ENCODE measurements around the gene BANP. TPM values are rescaled to one million over a fixed set of nuclear protein-coding genes. Genes with fewer than 3 reads are reported as not detected.
A peak's percentile ranks its signal among the peaks of the same experiment; 100 is the strongest.
"Not testable (repeated sequence)": the region's sequence is repeated elsewhere in the genome, so short reads cannot be mapped to it uniquely, and the experiment has no call there.

The BANP gene
- total RNA-seq, 1 experiment from 2014 or later = 17.3 TPM

DNA sequence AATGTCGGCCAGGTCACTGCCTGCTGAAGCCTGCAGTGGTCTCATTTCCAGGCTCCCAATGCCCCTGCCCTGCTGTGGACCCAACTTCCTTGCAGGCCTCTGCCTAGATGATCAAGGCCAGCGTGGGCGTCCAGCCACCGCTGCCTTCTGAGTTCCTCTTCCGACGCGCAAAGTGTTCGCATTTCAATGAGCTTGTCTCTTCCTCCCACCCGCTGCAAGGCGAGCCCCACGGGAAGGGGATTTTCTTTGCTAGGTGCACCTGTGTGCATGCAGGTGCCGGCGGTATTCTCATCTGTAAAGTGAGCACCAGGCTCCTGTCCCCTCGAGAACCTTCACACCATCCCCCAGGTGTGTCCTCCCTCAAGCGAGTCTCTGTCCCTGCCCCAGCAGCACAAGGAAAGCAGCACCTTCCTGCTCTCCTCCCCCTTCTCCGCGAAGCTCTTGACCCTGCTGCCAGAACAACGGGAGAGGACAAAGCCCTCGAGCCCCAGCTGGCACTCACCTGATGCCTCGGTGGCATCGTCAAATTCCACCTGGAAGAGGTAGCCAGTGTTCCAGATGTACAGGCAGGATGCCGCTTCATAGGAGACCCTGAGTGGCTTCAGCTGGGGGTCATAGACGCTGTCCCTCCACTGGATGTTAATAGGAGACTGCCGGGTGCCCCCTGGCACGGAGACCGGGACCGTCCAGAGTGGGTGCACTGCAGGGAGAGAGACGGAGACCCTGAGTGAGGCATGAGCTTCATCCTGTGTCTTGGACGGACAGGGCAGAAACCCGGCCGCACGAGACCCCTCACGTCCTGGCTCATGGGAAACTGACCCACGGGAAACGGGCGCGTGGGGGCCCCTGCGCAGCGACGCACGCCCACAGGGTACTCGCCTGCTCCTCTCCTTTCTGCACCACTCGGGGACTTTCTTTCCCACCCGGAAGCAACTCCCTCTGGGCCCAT is 24.7 kb upstream of the BANP start:
- no peak for DNase-seq (ENCODE audit: low read depth)

- DNase-seq (ENCODE audit: low read depth) = no peak
Observed at GRCh38 chr16:87927195-87927562, 24.1 kb upstream of the BANP start.

DNA sequence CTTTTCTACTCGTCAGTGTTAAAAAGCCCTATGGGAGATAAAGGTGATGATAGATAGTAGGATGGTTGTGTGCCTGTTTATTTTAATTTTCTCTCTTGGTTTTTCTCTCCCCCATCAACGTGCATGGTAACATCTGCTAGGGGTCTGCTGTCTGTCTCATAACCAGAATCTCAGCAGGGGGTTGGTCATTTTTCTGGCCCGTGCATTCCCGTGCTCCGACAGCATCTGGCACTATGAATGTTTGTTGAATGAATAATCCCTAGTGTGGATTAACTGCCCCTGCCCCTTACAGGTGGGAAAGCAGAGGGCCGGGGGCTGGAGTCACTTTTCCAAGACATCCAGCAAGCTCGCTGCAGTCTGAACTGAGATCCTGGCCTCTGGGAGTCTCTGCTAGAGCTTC is 21.2 kb upstream of the BANP start:
- no peak for DNase-seq (ENCODE audit: low read depth)

GRCh38 chr16:87930456-87930855 is 20.8 kb upstream of the BANP start:
- DNase-seq (ENCODE audit: low read depth) = no peak

DNA sequence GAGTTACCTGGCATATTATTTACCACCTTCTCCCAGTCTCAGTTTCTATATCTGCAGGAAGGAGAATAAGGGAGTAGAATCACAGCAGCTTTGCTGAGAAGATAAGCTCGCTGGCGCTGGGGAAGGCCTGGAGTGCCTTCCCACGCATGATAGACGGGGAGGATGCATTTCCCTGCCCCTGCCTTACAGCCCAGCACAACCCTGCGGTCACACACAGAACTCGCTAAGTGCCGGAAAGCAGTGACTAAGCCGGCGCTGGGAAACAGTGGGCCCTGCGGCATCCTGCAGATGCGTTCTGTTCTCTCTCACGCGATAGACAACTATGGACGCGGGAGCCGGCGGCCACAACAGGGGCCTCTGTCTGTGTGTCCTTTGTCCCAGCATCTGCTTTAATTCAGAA is 19.7 kb upstream of the BANP start:
- peak; percentile 77 for DNase-seq (ENCODE audit: low read depth)

GRCh38 chr16:87932475-87933139 is 18.6 kb upstream of the BANP start:
- DNase-seq (ENCODE audit: low read depth) = not testable (repeated sequence)

GRCh38 chr16:87933140-87933495 is 18.1 kb upstream of the BANP start:
- DNase-seq (ENCODE audit: low read depth) = no peak

DNA sequence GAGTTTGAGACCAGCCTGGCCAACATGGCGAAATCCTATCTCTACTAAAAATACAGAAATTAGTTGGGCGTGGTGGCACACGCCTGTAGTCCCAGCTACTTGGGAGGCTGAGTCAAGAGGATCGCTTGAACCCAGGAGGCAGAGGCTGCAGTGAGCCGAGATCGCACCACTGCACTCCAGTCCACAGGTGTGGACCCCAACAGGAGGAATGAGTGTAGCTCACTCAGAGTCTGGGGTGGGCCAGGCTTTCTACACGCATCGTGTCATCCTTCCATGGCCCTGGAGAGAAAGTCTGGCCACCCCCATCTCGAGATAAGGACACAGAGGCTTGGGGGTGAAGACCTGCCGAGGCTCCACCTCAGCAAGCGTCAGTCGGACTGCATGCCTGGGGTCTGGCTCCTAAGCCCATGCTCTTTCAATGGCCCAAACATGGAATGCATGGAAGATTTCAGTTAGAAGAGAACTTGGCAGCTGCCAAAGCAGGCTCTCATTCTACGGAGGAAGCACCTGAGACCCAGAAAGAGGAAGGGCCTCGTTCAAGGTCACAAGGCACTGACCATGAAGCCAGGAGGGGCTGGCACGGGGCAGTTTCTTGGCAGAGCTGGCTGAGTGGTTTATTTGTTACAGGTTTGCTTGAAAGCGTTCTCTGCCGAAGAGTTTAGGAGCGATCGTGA is 16.3 kb upstream of the BANP start:
- DNase-seq (ENCODE audit: low read depth) = not testable (repeated sequence)

DNA sequence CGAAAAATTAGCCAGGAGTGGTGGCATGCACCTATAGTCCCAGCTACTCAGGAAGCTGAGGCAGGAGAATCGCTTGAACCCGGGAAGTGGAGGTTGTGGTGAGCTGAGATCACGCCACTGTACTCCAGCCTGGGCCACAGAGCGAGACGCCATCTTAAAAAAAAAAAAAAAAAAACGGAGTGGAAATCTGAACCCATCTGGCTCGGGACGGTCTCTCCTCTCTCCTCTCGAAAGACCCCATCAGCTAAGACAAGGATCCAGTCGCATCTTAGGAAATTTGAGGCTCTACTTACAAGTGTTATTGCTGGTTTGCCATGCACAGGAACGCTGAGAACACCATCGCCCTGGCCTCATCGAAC is 15.2 kb upstream of the BANP start:
- not testable (repeated sequence) for DNase-seq (ENCODE audit: low read depth)

DNA sequence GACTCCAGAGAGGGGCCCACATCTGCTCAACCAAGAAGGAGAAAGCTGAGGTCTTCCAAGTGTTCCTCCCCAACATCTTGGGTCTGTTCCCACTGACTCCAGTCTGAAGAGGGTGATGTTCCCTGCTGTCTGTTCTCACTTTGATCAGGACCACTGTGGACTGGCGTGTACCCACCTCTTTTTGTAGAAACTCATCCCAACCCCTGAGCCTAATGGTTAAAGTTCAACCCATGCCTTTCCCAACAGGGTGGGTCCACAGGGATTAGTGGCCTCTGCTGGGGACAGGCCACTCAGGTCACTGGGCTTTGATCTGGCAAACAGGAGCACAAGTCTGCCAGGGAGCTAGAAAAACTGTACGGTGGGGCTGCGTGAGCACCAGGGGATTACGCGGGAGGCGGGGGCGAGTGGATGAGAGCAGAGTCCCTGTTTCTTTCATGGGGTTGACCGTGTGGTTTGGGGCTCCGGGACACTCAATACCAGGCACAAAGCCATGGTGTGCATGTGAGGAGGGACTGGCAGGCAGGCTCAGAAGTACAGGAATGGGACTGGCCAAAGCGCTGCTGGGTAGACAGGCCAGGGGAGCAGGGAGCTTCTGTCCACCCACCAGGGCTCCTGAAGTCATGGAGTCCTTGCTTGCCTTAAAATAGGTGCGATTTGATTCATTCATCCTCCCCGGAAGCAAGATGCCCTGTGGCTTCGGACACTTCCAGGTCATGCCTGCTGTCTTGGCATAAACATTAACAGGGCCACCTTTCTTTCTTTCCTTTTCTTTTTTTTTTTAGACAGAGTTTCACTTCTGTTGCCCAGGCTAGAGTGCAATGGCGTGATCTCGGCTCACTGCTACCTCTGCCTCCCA is 14.6 kb upstream of the BANP start, which contains the start of gene CA5A:
Gene CA5A, minus strand, starts transcription at position 155 of the 856 bp plus-strand sequence. Its CDS starts 79 bp downstream, at position 76.
- DNase-seq (ENCODE audit: low read depth) = no peak

- DNase-seq (ENCODE audit: low read depth) = not testable (repeated sequence)
Observed at GRCh38 chr16:87937231-87937542, 14.0 kb upstream of the BANP start.

GRCh38 chr16:87938412-87938949 is 12.8 kb upstream of the BANP start:
- no peak for DNase-seq (ENCODE audit: low read depth)

- DNase-seq (ENCODE audit: low read depth) = no peak
Observed at GRCh38 chr16:87939562-87940423, 11.4 kb upstream of the BANP start.

- no peak for DNase-seq (ENCODE audit: low read depth)
Observed at GRCh38 chr16:87942680-87943079, 8.6 kb upstream of the BANP start.

GRCh38 chr16:87945351-87946042 is 5.7 kb upstream of the BANP start:
- DNase-seq (ENCODE audit: low read depth) = peak; percentile 61

- no peak for DNase-seq (ENCODE audit: low read depth)
Observed at GRCh38 chr16:87946596-87947347, 4.5 kb upstream of the BANP start.

DNA sequence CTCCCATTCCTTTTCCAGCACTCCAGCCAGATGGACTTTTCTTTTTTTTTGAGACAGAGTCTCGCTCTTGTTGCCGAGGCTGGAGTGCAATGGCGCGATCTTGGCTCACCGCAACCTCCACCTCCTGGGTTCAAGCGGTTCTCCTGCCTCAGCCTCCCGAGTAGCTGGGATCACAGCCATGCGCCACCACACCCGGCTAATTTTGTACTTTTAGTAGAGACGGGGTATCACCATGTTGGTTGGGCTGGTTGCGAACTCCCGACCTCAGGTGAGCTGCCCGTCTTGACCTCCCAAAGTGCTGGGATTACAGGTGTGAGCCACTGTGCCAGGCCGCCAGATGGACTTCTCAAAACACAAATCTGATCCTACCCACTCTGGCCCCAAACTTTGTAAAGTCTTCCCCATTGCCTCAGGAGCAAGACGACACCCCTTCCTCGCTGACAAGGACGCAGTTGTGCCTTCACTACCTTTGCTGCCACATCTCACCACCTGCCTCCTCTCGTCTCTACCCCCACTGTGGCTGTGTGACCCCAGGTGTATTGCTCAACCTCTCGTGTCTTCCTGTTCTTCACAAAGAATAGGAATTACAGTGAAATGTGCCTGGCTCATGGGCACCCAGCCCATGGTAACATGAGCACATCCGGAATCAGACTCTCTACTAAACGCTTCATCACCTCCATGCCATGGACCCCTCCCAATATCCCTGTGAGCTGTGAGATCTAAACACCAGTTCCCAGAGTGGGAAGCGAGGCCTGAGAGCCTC is 3.7 kb upstream of the BANP start:
- DNase-seq (ENCODE audit: low read depth) = no peak

- DNase-seq (ENCODE audit: low read depth) = no peak
Observed at GRCh38 chr16:87948119-87948545, 3.1 kb upstream of the BANP start.
